Stimulated activated naive CD4-positive, alpha-beta T cell treated with Interleukin-2 at 50 U/mL for 16 hours (primary cell): ENCODE data around the gene CDK10.
"Not testable (repeated sequence)": the region's sequence is repeated elsewhere in the genome, so short reads cannot be mapped to it uniquely, and the experiment has no call there.

Experiments used
- DNase-seq: peaks from one replicate; lab custom pipeline; 2025; lab: John Stamatoyannopoulos, UW

Gene CDK10

GRCh38 chr16:89668790-89669158 lies 17.7 kb upstream of the CDK10 start:
- DNase-seq = no peak

DNA sequence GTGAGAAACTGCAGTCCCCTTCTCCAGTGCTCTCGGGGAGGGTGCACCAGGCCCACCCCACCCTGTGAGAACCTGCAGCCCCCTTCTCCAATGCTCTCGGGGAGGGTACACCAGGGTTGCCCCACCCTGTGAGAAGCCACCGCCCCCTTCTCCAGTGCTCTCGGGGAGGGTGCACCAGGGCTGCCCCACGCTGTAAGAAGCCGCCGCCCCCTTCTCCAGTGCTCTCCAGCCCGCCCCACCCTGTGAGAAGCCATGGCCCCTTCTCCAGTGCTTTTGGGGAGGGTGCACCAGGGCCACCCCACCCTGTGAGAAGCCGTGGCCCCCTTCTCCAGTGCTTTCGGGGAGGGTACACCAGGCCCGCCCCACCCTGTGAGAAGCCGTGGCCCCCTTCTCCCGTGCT lies 16.7 kb upstream of the CDK10 start:
- no peak for DNase-seq

GRCh38 chr16:89670496-89671431 lies 15.7 kb upstream of the CDK10 start:
- no peak for DNase-seq

DNA sequence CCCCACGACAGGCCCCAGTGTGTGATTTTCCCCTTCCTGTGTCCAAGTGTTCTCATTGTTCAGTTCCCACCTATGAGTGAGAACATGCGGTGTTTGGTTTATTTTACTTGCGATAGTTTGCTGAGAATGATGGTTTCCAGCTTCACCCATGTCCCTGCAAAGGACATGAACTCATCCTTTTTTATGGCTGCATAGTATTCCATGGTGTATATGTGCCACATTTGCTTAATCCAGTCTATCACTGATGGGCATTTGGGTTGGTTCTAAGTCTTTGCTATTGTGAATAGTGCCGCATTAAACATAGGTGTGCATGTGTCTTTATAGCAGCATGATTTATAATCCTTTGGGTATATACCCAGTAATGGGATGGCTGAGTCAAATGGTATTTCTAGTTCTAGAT lies 14.9 kb upstream of the CDK10 start:
- DNase-seq = not testable (repeated sequence)

GRCh38 chr16:89672177-89672941 lies 14.1 kb upstream of the CDK10 start:
- no peak for DNase-seq

GRCh38 chr16:89678258-89678657 lies 8.2 kb upstream of the CDK10 start:
- DNase-seq = no peak

DNA sequence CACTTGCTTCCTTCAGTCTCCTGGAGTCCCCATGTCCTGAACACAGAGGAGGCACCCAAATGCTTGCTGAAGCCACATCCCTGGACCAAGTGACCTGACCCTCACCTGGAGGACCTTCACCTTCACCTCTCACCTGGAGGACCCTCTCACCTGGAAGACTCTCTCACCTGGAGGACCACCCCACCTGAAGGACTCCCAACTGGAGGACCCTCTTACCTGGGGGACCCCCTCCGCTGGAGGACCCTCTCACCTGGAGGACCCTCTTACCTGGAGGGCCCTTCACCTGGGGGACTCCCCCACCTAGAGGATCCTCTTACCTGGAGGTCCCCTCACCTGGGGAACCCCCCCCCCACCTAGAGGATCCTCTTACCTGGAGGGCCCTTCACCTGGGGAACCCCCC lies 573 bp upstream of the CDK10 start:
- DNase-seq = no peak

GRCh38 chr16:89687092-89687940 lies 827 bp downstream of the CDK10 start:
- DNase-seq = no peak

DNA sequence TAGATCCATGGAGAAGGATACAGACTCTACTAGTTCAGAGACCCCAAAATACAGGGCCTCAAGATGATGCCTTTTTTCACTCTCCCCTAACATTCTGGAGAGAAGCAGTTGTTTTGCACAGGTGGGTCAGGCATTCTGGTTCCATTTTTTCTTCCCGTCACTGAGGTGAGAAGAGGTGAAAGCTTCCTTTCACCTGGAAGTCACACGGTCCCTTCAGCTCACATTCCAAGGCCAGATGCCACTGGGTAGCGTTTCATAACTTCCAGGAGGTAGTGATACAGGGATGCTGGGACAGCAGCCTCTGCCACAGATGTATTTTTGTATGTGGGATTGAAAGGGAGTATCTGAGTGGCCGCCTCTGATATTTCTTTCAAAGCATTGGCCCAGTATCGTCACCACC lies 1.9 kb downstream of the CDK10 start:
- DNase-seq = no peak

DNA sequence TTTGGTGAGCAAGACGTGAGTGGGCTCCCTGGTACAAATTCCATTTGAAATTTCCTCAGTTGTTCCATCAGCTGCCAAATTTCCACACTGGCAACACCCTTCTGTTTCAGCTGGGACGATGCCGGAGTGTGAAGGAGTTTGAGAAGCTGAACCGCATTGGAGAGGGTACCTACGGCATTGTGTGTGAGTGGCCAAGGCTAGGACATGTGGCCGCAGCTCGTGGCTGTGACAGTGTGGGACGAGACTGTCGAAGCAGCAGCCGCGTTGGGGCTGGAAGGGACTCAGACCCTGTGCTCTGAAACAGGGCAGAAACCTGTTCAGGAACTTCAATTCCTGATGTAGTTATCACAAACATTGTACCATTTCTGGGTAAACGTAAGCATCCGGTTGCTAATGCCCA lies 2.7 kb downstream of the CDK10 start:
- DNase-seq = no peak

DNA sequence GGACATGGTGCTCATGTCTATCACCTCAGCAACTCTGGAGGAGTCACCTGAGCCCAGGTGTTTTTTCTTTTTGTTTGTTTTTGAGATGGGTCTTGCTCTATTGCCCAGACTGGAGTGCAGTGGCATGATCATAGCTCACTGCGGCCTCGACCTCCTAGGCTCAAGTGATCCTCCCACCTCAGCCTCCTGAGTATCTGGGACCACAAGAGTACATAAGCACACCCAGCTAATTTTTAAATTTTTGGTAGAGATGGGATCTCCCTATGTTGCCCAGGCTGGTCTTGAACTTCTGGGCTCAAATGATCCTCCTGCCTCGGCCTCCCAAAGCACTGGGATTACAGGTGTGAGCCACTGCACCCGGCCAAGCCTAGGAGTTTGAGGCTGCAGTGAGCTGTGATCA lies 3.1 kb downstream of the CDK10 start:
- DNase-seq = not testable (repeated sequence)

DNA sequence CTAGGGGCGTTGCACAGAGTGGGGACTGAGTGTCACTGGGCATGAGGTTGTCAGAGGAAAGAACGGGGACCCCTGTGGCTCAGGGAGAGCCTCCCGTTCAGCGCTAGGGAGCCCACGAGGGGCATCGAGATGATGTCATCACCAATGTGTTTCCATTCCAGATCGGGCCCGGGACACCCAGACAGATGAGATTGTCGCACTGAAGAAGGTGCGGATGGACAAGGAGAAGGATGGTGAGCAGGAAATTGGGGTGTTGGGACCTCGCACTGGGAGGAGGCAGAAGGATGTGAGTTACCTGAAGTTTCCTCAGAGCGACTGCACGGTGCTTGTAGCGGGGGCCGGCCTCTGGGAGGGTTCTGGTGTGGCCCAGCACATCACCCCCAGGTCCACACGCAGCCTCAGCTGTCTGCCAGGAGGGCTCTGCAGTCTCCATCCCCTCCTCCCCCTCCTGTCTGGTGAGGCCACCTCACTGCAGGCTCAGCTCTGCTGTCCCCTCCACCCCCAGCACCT lies 4.0 kb downstream of the CDK10 start:
- no peak for DNase-seq

DNA sequence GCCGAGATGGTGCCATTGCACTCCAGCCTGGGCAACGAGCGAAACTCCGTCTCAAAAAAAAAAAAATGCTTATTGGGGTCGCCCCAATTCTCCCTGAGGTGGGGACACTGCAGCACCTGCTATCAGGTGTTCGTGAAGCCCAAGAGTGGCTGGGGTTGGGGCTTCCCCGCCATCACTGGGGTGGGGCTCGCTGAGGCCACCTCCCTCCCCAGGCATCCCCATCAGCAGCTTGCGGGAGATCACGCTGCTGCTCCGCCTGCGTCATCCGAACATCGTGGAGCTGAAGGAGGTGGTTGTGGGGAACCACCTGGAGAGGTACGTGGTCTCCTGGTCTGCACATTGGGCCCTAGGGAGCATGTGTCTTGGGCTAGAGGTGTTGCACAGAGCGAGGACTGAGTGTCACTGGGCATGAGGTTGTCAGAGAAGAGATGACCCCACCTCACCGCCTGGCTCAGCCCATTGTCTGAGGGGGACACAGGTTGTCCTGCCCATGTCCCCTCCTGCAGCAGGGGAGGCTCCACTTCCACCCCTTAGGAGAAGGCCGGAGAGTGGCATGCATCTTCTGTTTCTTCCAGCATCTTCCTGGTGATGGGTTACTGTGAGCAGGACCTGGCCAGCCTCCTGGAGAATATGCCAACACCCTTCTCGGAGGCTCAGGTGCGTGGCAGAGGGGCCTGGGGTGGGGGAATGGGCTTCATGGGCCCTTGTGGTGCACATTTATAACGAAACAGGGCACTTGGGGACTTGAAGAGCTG lies 4.9 kb downstream of the CDK10 start:
- DNase-seq = no peak

GRCh38 chr16:89691986-89692569 lies 5.6 kb downstream of the CDK10 start:
- DNase-seq = no peak

DNA sequence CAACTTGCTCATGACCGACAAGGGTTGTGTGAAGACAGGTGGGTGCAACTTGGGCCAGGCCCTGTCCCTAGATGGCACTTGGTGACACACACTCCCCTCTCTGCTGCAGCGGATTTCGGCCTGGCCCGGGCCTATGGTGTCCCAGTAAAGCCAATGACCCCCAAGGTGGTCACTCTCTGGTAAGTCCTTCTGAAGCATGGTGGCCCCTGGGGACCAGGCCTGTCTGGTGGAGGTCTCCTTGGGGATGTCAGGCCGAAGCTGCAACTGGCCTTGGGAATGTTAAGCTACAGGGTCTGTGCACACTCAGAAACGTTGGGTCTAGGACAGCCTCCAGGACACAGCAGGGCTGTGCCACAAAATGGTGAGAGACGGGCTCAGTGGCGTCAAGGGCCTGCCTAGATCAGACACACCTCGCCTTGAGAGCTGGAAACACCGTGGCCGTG lies 6.8 kb downstream of the CDK10 start:
- DNase-seq = no peak

DNA sequence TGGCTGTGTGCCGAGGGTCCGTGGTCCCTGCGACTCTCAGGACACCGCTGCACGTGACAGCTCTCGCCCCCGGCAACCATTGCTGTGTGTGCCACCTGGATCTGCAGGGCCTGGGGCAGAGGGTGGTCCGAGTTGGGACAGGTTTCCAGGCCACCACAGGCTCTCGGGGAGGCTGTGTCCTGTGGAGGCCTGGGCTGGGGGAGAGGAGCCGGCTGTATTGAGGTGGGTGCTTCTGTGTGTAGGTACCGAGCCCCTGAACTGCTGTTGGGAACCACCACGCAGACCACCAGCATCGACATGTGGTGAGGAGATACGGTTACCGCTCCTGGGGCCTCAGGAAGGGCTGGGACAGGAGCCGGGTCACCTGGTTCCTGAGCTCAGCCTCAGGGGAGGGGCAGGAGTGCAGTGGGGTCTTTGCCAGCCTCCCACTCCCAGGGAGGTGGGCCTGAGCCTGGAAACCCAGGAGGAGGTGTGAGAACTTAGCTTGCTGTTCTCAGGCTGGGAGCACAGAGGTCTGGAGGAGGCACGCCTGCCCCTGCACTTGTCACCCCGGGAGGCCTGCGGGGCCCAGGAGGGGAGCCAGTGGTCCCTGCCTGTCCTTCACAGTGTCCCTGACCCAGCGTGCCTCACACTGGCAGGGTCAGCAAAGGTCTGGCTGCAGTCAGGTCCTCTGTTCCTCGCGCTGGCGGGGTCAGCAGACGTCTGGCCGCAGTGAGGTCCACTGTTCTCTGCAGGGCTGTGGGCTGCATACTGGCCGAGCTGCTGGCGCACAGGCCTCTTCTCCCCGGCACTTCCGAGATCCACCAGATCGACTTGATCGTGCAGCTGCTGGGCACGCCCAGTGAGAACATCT lies 7.7 kb downstream of the CDK10 start:
- no peak for DNase-seq

DNA sequence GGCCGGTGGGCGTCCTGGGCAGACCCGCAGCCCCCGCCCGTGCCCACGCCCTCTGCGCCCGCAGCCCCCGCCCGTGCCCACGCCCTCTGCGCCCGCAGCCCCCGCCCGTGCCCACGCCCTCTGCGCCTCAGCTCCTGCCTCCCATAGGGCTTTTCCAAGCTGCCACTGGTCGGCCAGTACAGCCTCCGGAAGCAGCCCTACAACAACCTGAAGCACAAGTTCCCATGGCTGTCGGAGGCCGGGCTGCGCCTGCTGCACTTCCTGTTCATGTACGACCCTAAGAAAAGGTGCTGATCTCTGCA lies 8.2 kb downstream of the CDK10 start:
- not testable (repeated sequence) for DNase-seq

DNA sequence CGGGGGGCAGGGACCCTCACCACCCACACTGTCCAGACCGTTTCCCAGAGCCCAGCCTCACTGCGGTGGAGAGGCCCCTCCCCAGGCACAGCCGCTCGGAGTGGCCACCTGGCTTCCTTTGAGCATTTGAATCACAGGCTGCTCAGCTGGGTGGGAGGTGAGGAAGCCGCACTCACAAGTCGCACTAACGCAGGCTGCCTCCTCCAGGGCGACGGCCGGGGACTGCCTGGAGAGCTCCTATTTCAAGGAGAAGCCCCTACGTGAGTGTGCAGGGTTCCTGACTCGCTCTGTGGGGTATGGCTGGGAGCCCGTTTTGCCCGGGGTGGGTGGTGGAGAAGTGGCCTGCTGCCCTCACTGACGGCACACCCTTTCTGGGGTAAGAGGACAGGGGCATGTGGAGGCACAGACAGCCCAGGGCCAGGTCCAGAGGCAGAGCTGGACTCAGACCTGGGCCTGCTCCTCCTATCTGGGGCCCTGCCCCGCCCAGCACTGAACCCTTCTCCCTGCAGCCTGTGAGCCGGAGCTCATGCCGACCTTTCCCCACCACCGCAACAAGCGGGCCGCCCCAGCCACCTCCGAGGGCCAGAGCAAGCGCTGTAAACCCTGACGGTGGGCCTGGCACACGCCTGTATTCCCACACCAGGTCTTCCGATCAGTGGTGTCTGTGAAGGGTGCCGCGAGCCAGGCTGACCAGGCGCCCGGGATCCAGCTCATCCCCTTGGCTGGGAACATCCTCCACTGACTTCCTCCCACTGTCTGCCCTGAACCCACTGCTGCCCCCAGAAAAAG lies 8.8 kb downstream of the CDK10 start:
- DNase-seq = no peak
